HEK293T (cell line): ENCODE data around the gene CORO2B.

Source experiments
- BHLHE40 ChIP-seq: fragments of 450-650 bp; IDR thresholded peaks from 2 replicates; pipeline ENCODE4 v1.6.1; 2016; ENCODE audit warnings: mild to moderate bottlenecking, moderate library complexity, borderline replicate concordance
- ELF4 ChIP-seq: fragments of 450-650 bp; IDR thresholded peaks from 2 replicates; pipeline ENCODE4 v1.6.1; 2017; ENCODE audit warnings: antibody characterized with exemption
- FOXA1 ChIP-seq: fragments of 450-650 bp; IDR thresholded peaks from 2 replicates; pipeline ENCODE4 v1.6.1; 2016; ENCODE audit warnings: mild to moderate bottlenecking
- FOXK2 ChIP-seq: fragments of 450-650 bp; IDR thresholded peaks from 2 replicates; pipeline ENCODE4 v1.6.1; 2016; ENCODE audit warnings: mild to moderate bottlenecking
- FOXM1 ChIP-seq: fragments of 450-650 bp; IDR thresholded peaks from 2 replicates; pipeline ENCODE4 v1.6.1; 2017; ENCODE audit warnings: mild to moderate bottlenecking, borderline replicate concordance
- HDGF ChIP-seq: fragments of 450-650 bp; IDR thresholded peaks from 2 replicates; pipeline ENCODE4 v1.6.1; 2017; ENCODE audit warnings: antibody characterized with exemption, borderline replicate concordance
- L3MBTL2 ChIP-seq: fragments of 450-650 bp; conservative IDR thresholded peaks from 2 replicates; pipeline ENCODE4 v1.6.1; 2016; ENCODE audit warnings: mild to moderate bottlenecking
- NFRKB ChIP-seq: fragments of 450-650 bp; IDR thresholded peaks from 2 replicates; pipeline ENCODE4 v1.6.1; 2016; ENCODE audit warnings: mild to moderate bottlenecking, moderate library complexity
- SP1 ChIP-seq: fragments of 450-650 bp; IDR thresholded peaks from 2 replicates; pipeline ENCODE4 v1.6.1; 2017
- SUZ12 ChIP-seq: fragments of 450-650 bp; IDR thresholded peaks from 2 replicates; pipeline ENCODE4 v1.6.1; 2016; ENCODE audit warnings: mild to moderate bottlenecking
- TARDBP ChIP-seq: fragments of 450-650 bp; IDR thresholded peaks from 2 replicates; pipeline ENCODE4 v1.6.1; 2016
- ZNF384 ChIP-seq: fragments of 450-650 bp; IDR thresholded peaks from 2 replicates; pipeline ENCODE4 v1.6.1; 2016
- TF ChIP-seq, protein P1 (sequence below): fragments of 450-650 bp; IDR thresholded peaks from 2 replicates; pipeline ENCODE4 v1.6.1; 2016

DNA sequence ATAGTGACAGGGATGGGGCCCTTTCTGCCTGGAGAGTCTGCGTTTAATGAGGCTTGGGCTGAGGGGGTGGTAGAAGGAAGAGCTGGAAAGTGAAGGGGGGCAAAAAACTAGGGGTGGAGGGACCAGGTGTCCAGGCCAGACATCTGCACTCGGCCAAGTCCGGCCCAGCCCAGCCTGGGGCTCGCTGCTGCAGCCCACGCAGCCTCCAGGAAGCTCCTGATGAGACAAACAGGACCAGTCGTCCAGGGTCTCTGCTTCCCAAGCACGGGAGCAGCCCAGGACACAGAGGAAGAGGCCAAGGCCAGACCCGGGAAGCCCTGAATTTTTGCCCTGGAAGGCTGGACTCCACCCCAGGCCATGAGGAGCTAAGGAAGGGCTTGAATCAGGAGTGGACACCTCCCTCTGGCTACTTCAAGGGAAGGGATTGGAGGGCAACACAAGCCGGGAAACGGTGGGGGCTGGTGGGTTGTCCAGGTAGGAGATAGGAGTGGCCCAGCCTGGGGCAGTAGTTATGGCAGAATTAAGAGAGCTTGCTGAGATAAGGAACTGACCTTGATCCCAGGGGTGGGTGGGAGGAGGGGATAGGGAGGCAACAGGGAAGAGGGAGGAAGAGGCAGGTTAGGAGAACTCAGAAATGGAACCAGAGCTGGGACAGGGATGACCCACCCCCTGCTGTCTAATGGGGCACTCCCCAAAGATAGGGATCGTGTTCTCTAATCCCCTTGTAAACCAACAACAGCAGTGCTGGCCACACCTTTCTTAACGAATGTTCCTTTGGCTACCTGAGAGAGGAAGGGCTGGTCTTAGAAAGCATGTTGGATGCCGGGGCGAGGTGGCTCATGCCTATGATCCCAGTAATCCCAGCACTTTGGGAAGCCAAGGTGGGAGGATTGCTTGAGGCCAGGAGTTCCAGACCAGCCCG, 152.4 kb downstream of the CORO2B start:
- TF ChIP-seq SUZ12 (no peak), L3MBTL2 (no peak), FOXK2 (no peak), SP1 (no peak), ELF4 (no peak), NFRKB (no peak), BHLHE40 (no peak), ZNF384 (no peak), TARDBP (no peak), FOXM1 (no peak), FOXA1 (no peak), HDGF (no peak)
- TF ChIP-seq, protein P1, sequence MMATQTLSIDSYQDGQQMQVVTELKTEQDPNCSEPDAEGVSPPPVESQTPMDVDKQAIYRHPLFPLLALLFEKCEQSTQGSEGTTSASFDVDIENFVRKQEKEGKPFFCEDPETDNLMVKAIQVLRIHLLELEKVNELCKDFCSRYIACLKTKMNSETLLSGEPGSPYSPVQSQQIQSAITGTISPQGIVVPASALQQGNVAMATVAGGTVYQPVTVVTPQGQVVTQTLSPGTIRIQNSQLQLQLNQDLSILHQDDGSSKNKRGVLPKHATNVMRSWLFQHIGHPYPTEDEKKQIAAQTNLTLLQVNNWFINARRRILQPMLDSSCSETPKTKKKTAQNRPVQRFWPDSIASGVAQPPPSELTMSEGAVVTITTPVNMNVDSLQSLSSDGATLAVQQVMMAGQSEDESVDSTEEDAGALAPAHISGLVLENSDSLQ, result no peak
